ENCODE results near the gene PDIA5.

- TF ChIP-seq, protein P1, sequence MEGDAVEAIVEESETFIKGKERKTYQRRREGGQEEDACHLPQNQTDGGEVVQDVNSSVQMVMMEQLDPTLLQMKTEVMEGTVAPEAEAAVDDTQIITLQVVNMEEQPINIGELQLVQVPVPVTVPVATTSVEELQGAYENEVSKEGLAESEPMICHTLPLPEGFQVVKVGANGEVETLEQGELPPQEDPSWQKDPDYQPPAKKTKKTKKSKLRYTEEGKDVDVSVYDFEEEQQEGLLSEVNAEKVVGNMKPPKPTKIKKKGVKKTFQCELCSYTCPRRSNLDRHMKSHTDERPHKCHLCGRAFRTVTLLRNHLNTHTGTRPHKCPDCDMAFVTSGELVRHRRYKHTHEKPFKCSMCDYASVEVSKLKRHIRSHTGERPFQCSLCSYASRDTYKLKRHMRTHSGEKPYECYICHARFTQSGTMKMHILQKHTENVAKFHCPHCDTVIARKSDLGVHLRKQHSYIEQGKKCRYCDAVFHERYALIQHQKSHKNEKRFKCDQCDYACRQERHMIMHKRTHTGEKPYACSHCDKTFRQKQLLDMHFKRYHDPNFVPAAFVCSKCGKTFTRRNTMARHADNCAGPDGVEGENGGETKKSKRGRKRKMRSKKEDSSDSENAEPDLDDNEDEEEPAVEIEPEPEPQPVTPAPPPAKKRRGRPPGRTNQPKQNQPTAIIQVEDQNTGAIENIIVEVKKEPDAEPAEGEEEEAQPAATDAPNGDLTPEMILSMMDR (IDR thresholded peaks at IDR 0.05; ENCODE audit: low read depth, low read length, poor library complexity, severe bottlenecking), result no peak
- TF ChIP-seq EZH2phosphoT487 (IDR thresholded peaks at IDR 0.05; ENCODE audit: borderline replicate concordance, low read length), result no peak
Observed at GRCh38 chr3:123110976-123111615, 44.3 kb downstream of the PDIA5 start.
